GM18507 (cell line): ENCODE measurements around the gene DDX11.
A peak's percentile ranks its signal among the peaks of the same experiment; 100 is the strongest.
"Not testable (repeated sequence)": the region's sequence is repeated elsewhere in the genome, so short reads cannot be mapped to it uniquely, and the experiment has no call there.

Experiments
- DNase-seq: peaks from one replicate; pipeline ENCODE4 v3.0.0; 2011; ENCODE audit warnings: low read depth; ENCODE audit not compliant: insufficient read length; ENCODE audit errors: extremely low spot score
- FAIRE-seq: peaks from 2 replicates; lab custom pipeline; 2011; peaks lifted over from hg19 to GRCh38; lab: Jason Lieb, UNC

DDX11 gene

GRCh38 chr12:31096251-31097065 lies 22.8 kb downstream of the DDX11 start:
- not testable (repeated sequence) for FAIRE-seq, DNase-seq

- not testable (repeated sequence) for DNase-seq, FAIRE-seq
Observed at GRCh38 chr12:31097819-31098218, 24.2 kb downstream of the DDX11 start.

GRCh38 chr12:31098363-31098762 lies 24.7 kb downstream of the DDX11 start:
- FAIRE-seq, DNase-seq: not testable (repeated sequence)

GRCh38 chr12:31098771-31099170 lies 25.1 kb downstream of the DDX11 start:
- not testable (repeated sequence) for FAIRE-seq, DNase-seq

GRCh38 chr12:31099434-31099833 lies 25.8 kb downstream of the DDX11 start:
- DNase-seq, FAIRE-seq: not testable (repeated sequence)

- peak; percentile 35 for DNase-seq
Observed at GRCh38 chr12:31100503-31101208, 27.0 kb downstream of the DDX11 start.

GRCh38 chr12:31102125-31102524 lies 28.5 kb downstream of the DDX11 start:
- DNase-seq, FAIRE-seq: not testable (repeated sequence)

More at GRCh38 chr12:31100503-31101208, 27.0 kb downstream of the DDX11 start:
- peak; percentile 83 for FAIRE-seq

- DNase-seq, FAIRE-seq: not testable (repeated sequence)
Observed at GRCh38 chr12:31102596-31102995, 28.9 kb downstream of the DDX11 start.

- DNase-seq, FAIRE-seq: not testable (repeated sequence)
Observed at GRCh38 chr12:31103561-31103975, 29.9 kb downstream of the DDX11 start.

GRCh38 chr12:31104220-31104619 lies 30.6 kb downstream of the DDX11 start:
- not testable (repeated sequence) for DNase-seq

GRCh38 chr12:31104773-31105172 lies 31.1 kb downstream of the DDX11 start:
- FAIRE-seq = not testable (repeated sequence)

More at GRCh38 chr12:31104220-31104619, 30.6 kb downstream of the DDX11 start:
- FAIRE-seq = not testable (repeated sequence)

GRCh38 chr12:31105668-31106067 lies 32.0 kb downstream of the DDX11 start:
- DNase-seq (no peak), FAIRE-seq (no peak)

More at GRCh38 chr12:31104773-31105172, 31.1 kb downstream of the DDX11 start:
- not testable (repeated sequence) for DNase-seq

GRCh38 chr12:31106101-31106803 lies 32.6 kb downstream of the DDX11 start:
- no peak for DNase-seq
- FAIRE-seq = no peak

GRCh38 chr12:31109773-31110172 lies 36.1 kb downstream of the DDX11 start:
- not testable (repeated sequence) for DNase-seq, FAIRE-seq

- not testable (repeated sequence) for FAIRE-seq, DNase-seq
Observed at GRCh38 chr12:31110263-31110662, 36.6 kb downstream of the DDX11 start.

- DNase-seq, FAIRE-seq: not testable (repeated sequence)
Observed at GRCh38 chr12:31115092-31115601, 41.5 kb downstream of the DDX11 start.

GRCh38 chr12:31116846-31117202 lies 43.2 kb downstream of the DDX11 start:
- DNase-seq, FAIRE-seq: not testable (repeated sequence)

- no peak for DNase-seq
Observed at GRCh38 chr12:31117203-31118011, 43.7 kb downstream of the DDX11 start.

More at GRCh38 chr12:31117203-31118011, 43.7 kb downstream of the DDX11 start:
- no peak for FAIRE-seq
